ENCODE measurements around the gene NEAT1. TPM values are rescaled to one million over a fixed set of nuclear protein-coding genes. Genes with fewer than 3 reads are reported as not detected.

Gene NEAT1
- polyA plus RNA-seq, 1 donor from 2014 or later, result 4.2 TPM

DNA sequence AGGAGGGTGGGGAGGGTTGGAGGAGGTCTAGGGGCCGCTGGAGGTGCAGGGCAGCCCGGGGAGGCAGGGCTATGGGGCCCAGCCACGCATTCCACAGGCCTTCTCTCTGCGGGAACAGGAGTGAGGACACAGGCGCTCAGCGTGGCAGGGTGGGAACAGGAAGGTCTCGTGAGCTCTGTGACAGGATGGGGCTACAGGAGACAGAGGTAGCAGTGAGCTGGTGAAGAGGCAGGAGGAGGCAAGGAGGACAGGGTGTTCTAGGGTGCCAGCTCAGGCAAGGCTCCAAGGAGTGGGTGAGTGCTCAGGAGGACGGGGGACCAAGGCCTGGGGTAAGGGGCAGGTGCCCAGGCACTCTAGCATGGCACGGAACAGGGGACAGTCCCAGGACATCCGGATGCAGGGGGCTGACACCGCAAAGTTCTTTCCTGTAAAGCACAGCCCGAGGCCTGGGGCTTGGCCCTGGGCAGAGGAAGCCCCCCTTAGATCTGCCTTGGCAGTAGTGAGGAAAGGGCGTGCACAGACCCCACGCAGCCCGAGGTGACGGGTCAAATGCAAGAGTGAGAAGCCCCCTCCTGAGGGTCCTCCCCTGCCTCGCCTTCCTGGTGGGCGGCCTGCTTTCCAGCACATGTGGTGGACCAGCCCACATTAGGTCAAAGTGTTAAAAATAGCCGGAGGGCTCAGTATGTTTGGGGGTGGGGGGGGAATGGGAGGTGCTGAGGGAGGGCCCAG, 4.7 kb upstream of the NEAT1 start:
- no peak for TF ChIP-seq MXI1 (conservative IDR thresholded peaks at IDR 0.05; ENCODE audit: poor library complexity, severe bottlenecking)
- no peak for TF ChIP-seq POLR2AphosphoS5 (IDR thresholded peaks at IDR 0.05)
- TF ChIP-seq RAD21 (conservative IDR thresholded peaks at IDR 0.05), result no peak
- no peak for TF ChIP-seq EZH2 (IDR thresholded peaks at IDR 0.05; ENCODE audit: borderline replicate concordance, insufficient read depth, low read length, poor library complexity, severe bottlenecking)
- TF ChIP-seq, protein P1, sequence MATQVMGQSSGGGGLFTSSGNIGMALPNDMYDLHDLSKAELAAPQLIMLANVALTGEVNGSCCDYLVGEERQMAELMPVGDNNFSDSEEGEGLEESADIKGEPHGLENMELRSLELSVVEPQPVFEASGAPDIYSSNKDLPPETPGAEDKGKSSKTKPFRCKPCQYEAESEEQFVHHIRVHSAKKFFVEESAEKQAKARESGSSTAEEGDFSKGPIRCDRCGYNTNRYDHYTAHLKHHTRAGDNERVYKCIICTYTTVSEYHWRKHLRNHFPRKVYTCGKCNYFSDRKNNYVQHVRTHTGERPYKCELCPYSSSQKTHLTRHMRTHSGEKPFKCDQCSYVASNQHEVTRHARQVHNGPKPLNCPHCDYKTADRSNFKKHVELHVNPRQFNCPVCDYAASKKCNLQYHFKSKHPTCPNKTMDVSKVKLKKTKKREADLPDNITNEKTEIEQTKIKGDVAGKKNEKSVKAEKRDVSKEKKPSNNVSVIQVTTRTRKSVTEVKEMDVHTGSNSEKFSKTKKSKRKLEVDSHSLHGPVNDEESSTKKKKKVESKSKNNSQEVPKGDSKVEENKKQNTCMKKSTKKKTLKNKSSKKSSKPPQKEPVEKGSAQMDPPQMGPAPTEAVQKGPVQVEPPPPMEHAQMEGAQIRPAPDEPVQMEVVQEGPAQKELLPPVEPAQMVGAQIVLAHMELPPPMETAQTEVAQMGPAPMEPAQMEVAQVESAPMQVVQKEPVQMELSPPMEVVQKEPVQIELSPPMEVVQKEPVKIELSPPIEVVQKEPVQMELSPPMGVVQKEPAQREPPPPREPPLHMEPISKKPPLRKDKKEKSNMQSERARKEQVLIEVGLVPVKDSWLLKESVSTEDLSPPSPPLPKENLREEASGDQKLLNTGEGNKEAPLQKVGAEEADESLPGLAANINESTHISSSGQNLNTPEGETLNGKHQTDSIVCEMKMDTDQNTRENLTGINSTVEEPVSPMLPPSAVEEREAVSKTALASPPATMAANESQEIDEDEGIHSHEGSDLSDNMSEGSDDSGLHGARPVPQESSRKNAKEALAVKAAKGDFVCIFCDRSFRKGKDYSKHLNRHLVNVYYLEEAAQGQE (IDR thresholded peaks at IDR 0.05; ENCODE audit: borderline replicate concordance), result no peak
- no peak for TF ChIP-seq TAF1 (IDR thresholded peaks at IDR 0.05; ENCODE audit: low read depth)
- TF ChIP-seq, protein P2, sequence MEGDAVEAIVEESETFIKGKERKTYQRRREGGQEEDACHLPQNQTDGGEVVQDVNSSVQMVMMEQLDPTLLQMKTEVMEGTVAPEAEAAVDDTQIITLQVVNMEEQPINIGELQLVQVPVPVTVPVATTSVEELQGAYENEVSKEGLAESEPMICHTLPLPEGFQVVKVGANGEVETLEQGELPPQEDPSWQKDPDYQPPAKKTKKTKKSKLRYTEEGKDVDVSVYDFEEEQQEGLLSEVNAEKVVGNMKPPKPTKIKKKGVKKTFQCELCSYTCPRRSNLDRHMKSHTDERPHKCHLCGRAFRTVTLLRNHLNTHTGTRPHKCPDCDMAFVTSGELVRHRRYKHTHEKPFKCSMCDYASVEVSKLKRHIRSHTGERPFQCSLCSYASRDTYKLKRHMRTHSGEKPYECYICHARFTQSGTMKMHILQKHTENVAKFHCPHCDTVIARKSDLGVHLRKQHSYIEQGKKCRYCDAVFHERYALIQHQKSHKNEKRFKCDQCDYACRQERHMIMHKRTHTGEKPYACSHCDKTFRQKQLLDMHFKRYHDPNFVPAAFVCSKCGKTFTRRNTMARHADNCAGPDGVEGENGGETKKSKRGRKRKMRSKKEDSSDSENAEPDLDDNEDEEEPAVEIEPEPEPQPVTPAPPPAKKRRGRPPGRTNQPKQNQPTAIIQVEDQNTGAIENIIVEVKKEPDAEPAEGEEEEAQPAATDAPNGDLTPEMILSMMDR (IDR thresholded peaks at IDR 0.05; ENCODE audit: poor library complexity, severe bottlenecking), result no peak
- TF ChIP-seq EP300 (conservative IDR thresholded peaks at IDR 0.05; ENCODE audit: poor library complexity, severe bottlenecking), result no peak
- TF ChIP-seq SMC3 (conservative IDR thresholded peaks at IDR 0.05; ENCODE audit: poor library complexity), result no peak
- no peaks in the 10 kb centered on the region for H4K20me1 ChIP-seq (ENCODE audit: insufficient read depth)
- H3K9me2 ChIP-seq (ENCODE audit: insufficient read depth, low read length), result no peaks in the 10 kb centered on the region
- no peaks in the 10 kb centered on the region for H3K27me3 ChIP-seq (ENCODE audit: insufficient read depth, low read depth, low read length)
- no peaks in the 10 kb centered on the region for H3F3A ChIP-seq (ENCODE audit: insufficient read depth, low read length, poor library complexity, severe bottlenecking)
- peak overlapping the region; percentile 65 for H3K4me3 ChIP-seq (ENCODE audit: low read length)
- no peak overlapping the region for H3K4me2 ChIP-seq (ENCODE audit: low read length)
- H3K79me2 ChIP-seq (replicated peaks; ENCODE audit: insufficient read depth, low read length), result peaks cover 81% of the 10 kb centered on the region
- no peaks in the 10 kb centered on the region for H3K36me3 ChIP-seq (ENCODE audit: insufficient read depth, low read length)
- H3K27ac ChIP-seq (ENCODE audit: low read length), result no peak overlapping the region
- no peaks in the 10 kb centered on the region for H3K9me3 ChIP-seq (ENCODE audit: low read length)
- peak overlapping the region; percentile 68 for H3K9ac ChIP-seq (ENCODE audit: low read length)
- H2AFZ ChIP-seq (ENCODE audit: low read depth, low read length), result no peak overlapping the region

DNA sequence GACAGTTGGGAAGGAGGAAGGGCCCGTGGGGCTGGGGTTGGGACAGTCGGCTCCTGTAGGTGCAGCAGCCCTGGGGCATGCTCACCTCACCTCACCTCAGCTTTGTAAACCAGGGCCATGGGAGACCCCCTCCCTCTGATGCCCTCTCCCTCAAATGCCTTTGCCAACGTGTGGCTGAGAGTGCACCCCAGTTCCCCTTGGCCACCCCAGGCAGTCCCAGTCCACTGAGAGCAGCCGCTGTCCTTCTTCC, 4.2 kb upstream of the NEAT1 start:
- no peaks in the 10 kb centered on the region for H3F3A ChIP-seq (ENCODE audit: insufficient read depth, low read length, poor library complexity, severe bottlenecking)
- no peak overlapping the region for H3K27ac ChIP-seq (ENCODE audit: low read length)
- peak overlapping the region; percentile 44 for H3K4me2 ChIP-seq (ENCODE audit: low read length)
- peak overlapping the region; percentile 57 for H3K4me3 ChIP-seq (ENCODE audit: low read length)
- H3K9me2 ChIP-seq (ENCODE audit: insufficient read depth, low read length), result no peaks in the 10 kb centered on the region
- no peak overlapping the region for H2AFZ ChIP-seq (ENCODE audit: low read depth, low read length)
- H3K27me3 ChIP-seq (ENCODE audit: insufficient read depth, low read depth, low read length), result no peaks in the 10 kb centered on the region
- peaks cover 86% of the 10 kb centered on the region for H3K79me2 ChIP-seq (replicated peaks; ENCODE audit: insufficient read depth, low read length)
- H3K9me3 ChIP-seq (ENCODE audit: low read length), result no peaks in the 10 kb centered on the region
- peak overlapping the region; percentile 61 for H3K9ac ChIP-seq (ENCODE audit: low read length)
- no peaks in the 10 kb centered on the region for H4K20me1 ChIP-seq (ENCODE audit: insufficient read depth)
- no peaks in the 10 kb centered on the region for H3K36me3 ChIP-seq (ENCODE audit: insufficient read depth, low read length)
- TF ChIP-seq EZH2 (IDR thresholded peaks at IDR 0.05; ENCODE audit: borderline replicate concordance, insufficient read depth, low read length, poor library complexity, severe bottlenecking) (no peak), POLR2AphosphoS5 (IDR thresholded peaks at IDR 0.05) (no peak), SMC3 (conservative IDR thresholded peaks at IDR 0.05; ENCODE audit: poor library complexity) (no peak), RAD21 (conservative IDR thresholded peaks at IDR 0.05) (no peak), TAF1 (IDR thresholded peaks at IDR 0.05; ENCODE audit: low read depth) (no peak), EP300 (conservative IDR thresholded peaks at IDR 0.05; ENCODE audit: poor library complexity, severe bottlenecking) (no peak), MXI1 (conservative IDR thresholded peaks at IDR 0.05; ENCODE audit: poor library complexity, severe bottlenecking) (no peak)
- TF ChIP-seq, protein P2 (IDR thresholded peaks at IDR 0.05; ENCODE audit: poor library complexity, severe bottlenecking), result no peak
- TF ChIP-seq, protein P1 (IDR thresholded peaks at IDR 0.05; ENCODE audit: borderline replicate concordance), result no peak

Data from neural cell (in vitro differentiated cells).